ENCODE data around the gene TRIM58.

Gene TRIM58

GRCh38 chr1:247884797-247885413, 27.9 kb downstream of the TRIM58 start:
- no peak for DNase-seq (ENCODE audit: low read depth)

- no peak for DNase-seq (ENCODE audit: low read depth)
Measured at GRCh38 chr1:247895163-247895637, 38.2 kb downstream of the TRIM58 start, which contains the start of gene OR2W3. TSS of gene OR2W3 (plus strand) at chr1:247895587. CDS start at chr1:247895587, 0 bp downstream.

GRCh38 chr1:247895976-247896375, 39.0 kb downstream of the TRIM58 start:
- no peak for DNase-seq (ENCODE audit: low read depth)

- no peak for DNase-seq (ENCODE audit: low read depth)
Measured at GRCh38 chr1:247904122-247904521, 47.1 kb downstream of the TRIM58 start.

- no peak for DNase-seq (ENCODE audit: low read depth)
Measured at GRCh38 chr1:247905181-247905580, 48.2 kb downstream of the TRIM58 start.

- DNase-seq (ENCODE audit: low read depth) = no peak
Measured at GRCh38 chr1:247905910-247906503, 49.0 kb downstream of the TRIM58 start.

GRCh38 chr1:247906504-247907047, 49.6 kb downstream of the TRIM58 start:
- DNase-seq (ENCODE audit: low read depth) = no peak

- DNase-seq (ENCODE audit: low read depth) = no peak
Measured at GRCh38 chr1:247908766-247909165, 51.8 kb downstream of the TRIM58 start.

GRCh38 chr1:247913786-247914185, 56.8 kb downstream of the TRIM58 start:
- no peak for DNase-seq (ENCODE audit: low read depth)

GRCh38 chr1:247914941-247915662, 58.1 kb downstream of the TRIM58 start:
- DNase-seq (ENCODE audit: low read depth) = no peak

- DNase-seq (ENCODE audit: low read depth) = no peak
Measured at GRCh38 chr1:247919952-247920351, 63.0 kb downstream of the TRIM58 start, which contains the start of gene OR2T8. TSS of gene OR2T8 (plus strand) at chr1:247920252. CDS start at chr1:247921018, 766 bp downstream.

GRCh38 chr1:247923941-247924340, 67.0 kb downstream of the TRIM58 start:
- DNase-seq (ENCODE audit: low read depth) = no peak

GRCh38 chr1:247924868-247925267, 67.9 kb downstream of the TRIM58 start, which contains the start of gene OR2AJ1:
TSS of gene OR2AJ1 (plus strand) at chr1:247924889. CDS start at chr1:247933769, 8,880 bp downstream.
- no peak for DNase-seq (ENCODE audit: low read depth)

Data from activated T-helper 1 cell treated with Interleukin-2 at 50 U/mL for 16 hours (primary cell).